Measurements from ENCODE around the gene PRIM1.

DNA sequence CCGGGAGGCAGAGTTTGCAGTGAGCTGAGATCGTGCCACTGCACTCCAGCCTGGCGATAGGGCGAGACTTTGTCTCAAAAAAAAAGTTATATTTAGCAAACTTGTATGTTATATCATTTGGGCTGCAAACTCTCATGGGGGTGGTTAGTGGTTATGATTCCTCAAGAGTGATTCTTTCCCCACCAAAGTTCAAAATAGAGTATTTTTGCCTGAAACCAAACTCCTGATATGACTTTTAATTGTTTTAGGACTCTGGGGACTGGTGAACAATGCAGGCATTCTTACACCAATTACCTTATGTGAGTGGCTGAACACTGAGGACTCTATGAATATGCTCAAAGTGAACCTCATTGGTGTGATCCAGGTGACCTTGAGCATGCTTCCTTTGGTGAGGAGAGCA is 29.6 kb upstream of the PRIM1 start:
- TF ChIP-seq, protein P1, sequence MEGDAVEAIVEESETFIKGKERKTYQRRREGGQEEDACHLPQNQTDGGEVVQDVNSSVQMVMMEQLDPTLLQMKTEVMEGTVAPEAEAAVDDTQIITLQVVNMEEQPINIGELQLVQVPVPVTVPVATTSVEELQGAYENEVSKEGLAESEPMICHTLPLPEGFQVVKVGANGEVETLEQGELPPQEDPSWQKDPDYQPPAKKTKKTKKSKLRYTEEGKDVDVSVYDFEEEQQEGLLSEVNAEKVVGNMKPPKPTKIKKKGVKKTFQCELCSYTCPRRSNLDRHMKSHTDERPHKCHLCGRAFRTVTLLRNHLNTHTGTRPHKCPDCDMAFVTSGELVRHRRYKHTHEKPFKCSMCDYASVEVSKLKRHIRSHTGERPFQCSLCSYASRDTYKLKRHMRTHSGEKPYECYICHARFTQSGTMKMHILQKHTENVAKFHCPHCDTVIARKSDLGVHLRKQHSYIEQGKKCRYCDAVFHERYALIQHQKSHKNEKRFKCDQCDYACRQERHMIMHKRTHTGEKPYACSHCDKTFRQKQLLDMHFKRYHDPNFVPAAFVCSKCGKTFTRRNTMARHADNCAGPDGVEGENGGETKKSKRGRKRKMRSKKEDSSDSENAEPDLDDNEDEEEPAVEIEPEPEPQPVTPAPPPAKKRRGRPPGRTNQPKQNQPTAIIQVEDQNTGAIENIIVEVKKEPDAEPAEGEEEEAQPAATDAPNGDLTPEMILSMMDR (IDR thresholded peaks at IDR 0.05) = no peak
- TF ChIP-seq EP300 (IDR thresholded peaks at IDR 0.05) = no peak
